HG03196 (cell line): ENCODE measurements around the gene BCL2.
"Not testable (repeated sequence)": the region's sequence is repeated elsewhere in the genome, so short reads cannot be mapped to it uniquely, and the experiment has no call there.

ENCODE experiments used
- ATAC-seq: cut with Tn5 transposase; IDR thresholded peaks from one replicate; pipeline ENCODE4 v1.9.1; 2021; ENCODE audit not compliant: unreplicated experiment

Gene BCL2

DNA sequence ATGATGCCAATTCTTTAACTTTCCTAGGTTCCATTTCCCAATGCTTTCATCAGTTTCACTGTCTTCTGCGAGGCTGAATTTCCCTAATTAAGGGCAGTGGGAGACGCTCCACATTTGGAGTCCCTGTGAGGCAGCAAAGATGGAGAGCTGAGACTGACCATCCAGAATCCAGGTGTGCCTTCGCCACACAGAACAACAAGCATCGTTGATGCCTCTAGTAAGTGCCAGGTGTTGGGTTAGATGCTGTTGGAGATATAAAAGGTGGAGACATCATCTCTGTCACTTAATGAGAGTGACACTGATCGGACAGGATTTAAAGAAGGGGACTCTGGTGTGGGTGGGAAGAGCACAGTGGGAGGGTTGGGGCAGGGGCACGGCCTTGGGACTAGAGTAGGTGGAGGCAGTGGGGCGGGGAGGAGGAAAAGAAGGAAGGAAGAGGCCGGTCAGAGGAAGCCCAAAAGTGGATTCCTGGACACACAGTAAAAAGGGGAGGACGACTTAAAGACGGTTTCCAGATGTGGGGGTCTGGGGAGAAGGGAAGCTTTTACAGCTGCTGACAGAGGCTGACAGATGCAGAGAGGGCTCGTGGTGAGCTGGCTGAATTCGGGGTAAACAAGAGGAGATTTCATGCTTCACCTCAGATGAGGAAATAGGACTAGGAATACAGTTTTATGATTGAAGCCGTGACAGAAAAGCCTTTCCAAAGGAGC is 113.0 kb downstream of the BCL2 start:
- ATAC-seq = no peak

DNA sequence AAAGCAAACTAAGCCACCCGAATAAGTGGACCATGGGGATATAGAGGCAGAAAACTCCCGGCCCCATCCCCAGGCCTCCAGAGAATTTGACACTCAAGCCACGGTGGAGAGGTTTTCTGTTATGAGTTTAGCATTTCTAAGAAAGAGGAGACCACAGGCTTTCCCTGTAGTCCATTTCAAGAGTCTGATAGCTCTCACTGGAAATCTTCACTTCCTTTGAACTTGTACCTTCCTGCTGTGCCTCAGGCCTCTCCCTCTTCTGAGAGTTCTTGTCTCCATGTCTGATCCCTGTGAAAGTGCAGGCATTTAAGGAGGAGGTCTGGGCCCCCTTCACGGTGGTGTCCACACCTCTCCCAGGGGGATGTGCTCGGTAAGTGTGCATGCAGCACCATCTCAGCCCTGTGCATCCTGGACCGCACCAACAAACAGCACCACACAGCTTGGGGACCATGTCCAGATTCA is 113.7 kb downstream of the BCL2 start:
- no peak for ATAC-seq

- ATAC-seq = no peak
These were observed 116.1 kb downstream of the BCL2 start for GRCh38 chr18:63203497-63203896.

- ATAC-seq = no peak
These were observed 116.7 kb downstream of the BCL2 start for GRCh38 chr18:63202828-63203227.

GRCh38 chr18:63201456-63201855 is 118.1 kb downstream of the BCL2 start:
- not testable (repeated sequence) for ATAC-seq

- ATAC-seq = no peak
These were observed 119.8 kb downstream of the BCL2 start for GRCh38 chr18:63199743-63200241.

GRCh38 chr18:63198868-63199742 is 120.5 kb downstream of the BCL2 start:
- no peak for ATAC-seq

DNA sequence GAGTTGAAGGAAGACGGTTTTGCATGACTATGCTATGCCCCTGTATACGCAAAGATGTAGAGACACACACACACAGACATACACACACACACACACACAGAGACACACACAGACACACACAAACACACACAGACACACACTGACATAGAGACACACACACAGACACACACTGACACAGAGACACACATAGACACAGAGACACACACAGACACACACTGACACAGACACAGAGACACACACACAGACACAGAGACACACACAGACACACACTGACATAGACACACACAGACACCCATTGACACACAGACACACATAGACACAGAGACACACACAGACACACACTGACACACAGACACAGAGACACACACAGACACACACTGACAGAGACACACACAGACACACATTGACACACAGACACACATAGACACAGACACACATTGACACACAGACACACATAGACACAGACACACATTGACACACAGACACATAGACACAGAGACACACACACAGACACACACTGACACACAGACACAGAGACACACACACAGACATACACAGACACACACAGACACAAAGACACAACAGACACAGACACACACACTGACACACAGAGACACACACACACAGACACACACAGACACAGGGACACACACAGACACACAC is 121.3 kb downstream of the BCL2 start:
- no peak for ATAC-seq

- ATAC-seq = no peak
These were observed 122.2 kb downstream of the BCL2 start for GRCh38 chr18:63197246-63197869.

DNA sequence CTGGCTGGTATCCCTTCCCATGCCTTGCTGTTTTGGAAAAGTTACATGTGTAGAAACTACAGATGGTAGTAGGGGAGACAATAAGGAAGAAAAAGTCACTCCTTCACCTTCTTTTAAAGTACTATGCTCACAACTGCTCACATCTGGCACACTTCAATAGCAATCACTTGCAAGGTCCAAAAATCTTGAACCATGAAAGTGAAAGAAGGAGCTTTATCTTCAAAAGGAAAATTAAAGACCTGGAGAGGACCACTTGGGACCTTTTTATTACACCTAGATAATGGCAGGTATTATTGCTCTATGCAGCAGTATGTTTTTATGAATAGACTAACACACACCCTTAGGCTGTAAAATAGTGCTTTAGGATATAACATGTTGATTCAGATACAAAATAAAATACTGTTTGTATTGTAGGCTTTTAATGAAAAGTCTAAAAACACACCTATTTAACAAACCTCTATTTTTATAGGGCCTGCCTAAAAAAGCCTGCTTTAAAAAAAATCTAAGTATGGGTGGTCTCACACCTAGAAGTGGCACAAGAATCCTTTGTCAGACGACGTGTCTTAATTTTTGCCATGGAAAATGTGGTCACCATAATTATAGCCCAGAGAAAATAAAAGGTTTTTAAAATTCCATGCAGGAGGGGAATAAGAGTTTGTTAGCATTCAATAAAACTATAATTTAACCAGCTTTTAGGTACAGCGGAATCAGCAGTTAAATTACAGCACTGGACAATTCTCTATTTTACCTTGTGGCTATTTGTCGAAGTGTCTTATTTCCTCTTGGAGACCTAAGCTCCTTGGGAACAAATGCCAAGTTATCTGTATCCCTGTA is 124.0 kb downstream of the BCL2 start:
- ATAC-seq = no peak

- ATAC-seq = peak; percentile 53
These were observed 126.7 kb downstream of the BCL2 start for GRCh38 chr18:63192885-63193349.

DNA sequence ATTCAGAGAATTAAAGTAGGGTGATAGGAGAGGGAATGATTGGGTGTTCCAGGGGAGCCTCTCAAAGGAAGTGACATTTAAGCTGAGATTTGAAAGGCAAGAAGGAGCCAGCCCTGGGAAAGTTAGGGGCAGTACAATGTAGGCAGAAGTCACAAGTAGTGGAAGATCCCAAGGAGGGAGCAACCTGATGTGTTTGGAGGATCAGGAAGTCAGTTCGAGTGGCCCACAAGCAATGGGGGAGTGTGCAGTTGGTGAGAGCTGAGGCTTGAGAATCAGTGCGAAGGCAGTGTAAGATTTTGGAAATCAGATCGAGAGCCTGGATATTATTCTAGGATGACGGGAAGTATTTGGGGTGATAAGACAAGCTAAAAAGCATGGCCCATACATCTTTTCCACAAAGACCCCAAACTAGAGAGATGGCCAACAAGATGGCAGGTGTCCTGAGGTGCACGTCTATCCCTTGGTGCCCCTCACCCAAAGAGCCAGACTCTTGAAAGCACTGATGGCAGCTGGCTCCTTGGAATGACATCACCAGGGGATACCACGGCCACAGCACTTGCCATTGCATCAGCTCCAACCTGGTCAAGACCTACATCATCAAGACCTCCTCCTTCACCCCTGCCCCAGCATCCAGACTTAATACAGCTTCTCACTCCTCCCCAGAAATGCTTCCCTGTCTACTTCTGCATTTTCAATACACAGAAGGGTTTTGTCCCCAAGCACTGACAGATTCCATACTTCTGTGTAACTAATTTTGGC is 127.3 kb downstream of the BCL2 start:
- ATAC-seq = peak; percentile 10

DNA sequence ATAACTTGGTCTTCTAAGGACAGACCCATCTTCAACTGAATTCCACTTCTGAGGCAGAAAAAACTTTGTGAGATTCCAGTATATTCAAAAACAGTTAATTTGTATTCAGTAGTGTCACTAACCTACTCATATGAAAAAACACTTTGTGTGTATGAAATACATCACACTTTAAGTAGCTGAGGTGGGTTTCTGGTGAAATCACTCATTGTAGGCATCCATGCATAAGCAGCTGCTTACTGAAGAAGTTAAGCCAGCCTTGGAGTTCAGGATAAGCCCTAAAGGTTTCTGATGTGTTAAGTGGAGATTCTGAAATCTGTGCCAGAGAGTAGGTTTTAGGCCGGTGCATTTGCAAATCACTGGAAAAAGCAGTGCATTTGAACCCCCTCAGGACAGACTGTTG is 128.2 kb downstream of the BCL2 start:
- ATAC-seq = no peak

GRCh38 chr18:63190838-63191237 is 128.7 kb downstream of the BCL2 start:
- not testable (repeated sequence) for ATAC-seq

DNA sequence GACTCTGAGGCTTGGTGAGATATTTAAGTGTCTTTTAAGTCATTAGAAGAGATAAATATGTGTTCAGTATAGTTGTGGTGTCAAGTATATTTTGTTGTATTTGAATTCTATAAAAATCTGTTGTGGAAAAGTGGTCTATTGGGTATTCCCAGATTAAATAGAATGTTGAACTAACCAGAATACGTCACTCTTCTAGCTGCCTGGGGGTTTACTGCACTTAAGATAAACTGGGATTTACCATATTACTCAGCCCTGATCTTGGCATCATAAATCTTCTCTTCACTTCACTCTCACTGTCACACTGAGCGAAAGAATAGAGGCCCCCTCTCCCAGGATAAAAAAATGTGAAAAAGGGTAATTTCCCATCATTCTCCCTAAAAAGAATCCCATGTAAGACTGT is 129.8 kb downstream of the BCL2 start:
- ATAC-seq = no peak

DNA sequence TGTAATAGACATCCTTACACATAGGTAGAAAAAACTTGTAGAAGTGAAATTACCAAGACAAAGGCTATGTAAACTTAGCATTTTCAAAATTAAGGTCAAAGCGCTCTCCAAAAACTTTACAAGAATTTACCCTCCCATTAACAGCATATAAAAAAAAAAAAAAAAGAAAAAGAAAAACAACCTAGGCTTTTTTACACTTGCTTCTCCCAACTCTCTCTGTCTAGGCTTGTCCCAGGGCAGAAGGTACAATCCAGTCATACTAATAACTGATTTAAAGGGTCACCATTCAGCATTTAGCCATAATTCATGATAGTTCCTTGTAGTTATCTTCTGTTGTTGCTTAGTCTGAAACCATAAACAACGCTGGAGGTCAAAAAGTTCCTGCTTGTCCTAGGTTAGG is 130.5 kb downstream of the BCL2 start:
- no peak for ATAC-seq

- ATAC-seq = no peak
These were observed 131.6 kb downstream of the BCL2 start for GRCh38 chr18:63187791-63188460.

DNA sequence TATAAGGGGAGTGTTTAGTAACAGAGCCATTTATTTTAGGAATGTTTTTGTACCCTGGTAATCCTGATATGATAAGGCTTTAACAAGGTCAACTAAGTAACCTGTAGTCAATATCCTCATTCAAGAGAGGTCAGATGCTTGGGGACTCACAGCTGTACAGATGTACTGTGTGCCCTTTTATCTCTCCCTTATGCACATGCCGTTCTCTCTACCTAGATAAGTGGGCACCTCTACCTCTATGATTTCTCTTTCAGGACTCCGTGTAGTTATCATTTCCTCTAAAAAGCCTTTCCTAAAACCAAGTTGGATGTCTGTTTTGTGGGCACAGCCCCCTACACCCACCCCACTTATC is 132.4 kb downstream of the BCL2 start:
- no peak for ATAC-seq
